HEK293 (cell line): ENCODE measurements around the gene LRRC2.

Source experiments
- CTCF ChIA-PET: fragments of 350-600 bp; formaldehyde crosslinking; extraction: SDS; loops from one replicate; lab custom pipeline; 2021; ENCODE audit warnings: antibody characterized with exemption; lab: Yijun Ruan, JAX
- POLR2A ChIA-PET: fragments of 300-600 bp; formaldehyde crosslinking; extraction: SDS; loops from one replicate; lab custom pipeline; 2020; ENCODE audit warnings: antibody characterized with exemption, inconsistent platforms; lab: Yijun Ruan, JAX
- H3K27ac ChIP-seq: fragments of 200-500 bp; sonication (Bioruptor generic); 2 replicates; pipeline ENCODE4 v1.5.1; 2014; ENCODE audit warnings: low read depth, low read length, control low read depth, inconsistent platforms; ENCODE audit errors: extremely low read depth
- H3K36me3 ChIP-seq, 2 experiments: fragments of 200-500 bp in 1 of 2; sonication (Bioruptor generic) in 1 of 2; 1 replicate in 1 of 2; 2 replicates in 1 of 2; pipeline ENCODE4 v1.5.1; 2014 to 2017; ENCODE audit warnings: inconsistent platforms in 2 of 2, low read length in 2 of 2; ENCODE audit not compliant: control insufficient read depth in 2 of 2, insufficient read depth in 1 of 2
- H3K4me1 ChIP-seq: fragments of 200-500 bp; sonication (Bioruptor generic); 2 replicates; pipeline ENCODE4 v1.5.1; 2014; ENCODE audit warnings: mild to moderate bottlenecking, low read length, inconsistent platforms; ENCODE audit not compliant: control insufficient read depth, insufficient read depth
- H3K4me3 ChIP-seq: 2 replicates; pipeline ENCODE4 v1.5.1; 2011; ENCODE audit warnings: low read depth, mild to moderate bottlenecking, control low read depth, low read length, moderate library complexity
- H3K9me3 ChIP-seq: fragments of 200-500 bp; sonication (Bioruptor generic); 2 replicates; pipeline ENCODE4 v1.5.1; 2014; ENCODE audit warnings: low read depth, low read length, inconsistent platforms; ENCODE audit not compliant: control insufficient read depth, insufficient read depth
- GLIS1 ChIP-seq: fragments of 450-650 bp; formaldehyde crosslinking; IDR thresholded peaks from 2 replicates; pipeline ENCODE4 v1.5.1; 2016; ENCODE audit warnings: missing biosample characterization, missing genetic modification characterization
- IKZF3 ChIP-seq: fragments of 450-650 bp; IDR thresholded peaks from 2 replicates; pipeline ENCODE4 v1.5.0; 2018; ENCODE audit warnings: missing biosample characterization, mild to moderate bottlenecking, missing genetic modification characterization, moderate library complexity
- KLF9 ChIP-seq: fragments of 450-650 bp; formaldehyde crosslinking; IDR thresholded peaks from 2 replicates; pipeline ENCODE4 v1.5.1; 2016; ENCODE audit warnings: missing biosample characterization, missing genetic modification characterization, low read depth
- OSR2 ChIP-seq: fragments of 450-650 bp; formaldehyde crosslinking; IDR thresholded peaks from 2 replicates; pipeline ENCODE4 v1.5.1; 2016; ENCODE audit warnings: missing biosample characterization, missing genetic modification characterization
- SP3 ChIP-seq: fragments of 450-650 bp; formaldehyde crosslinking; IDR thresholded peaks from 2 replicates; pipeline ENCODE4 v1.5.1; 2016; ENCODE audit warnings: missing biosample characterization, missing genetic modification characterization
- YY2 ChIP-seq: fragments of 450-650 bp; formaldehyde crosslinking; IDR thresholded peaks from 2 replicates; pipeline ENCODE4 v1.5.1; 2016; ENCODE audit warnings: missing biosample characterization, missing genetic modification characterization
- ZBTB20 ChIP-seq: fragments of 450-650 bp; formaldehyde crosslinking; IDR thresholded peaks from 2 replicates; pipeline ENCODE4 v1.5.1; 2016; ENCODE audit warnings: missing biosample characterization, missing genetic modification characterization
- ZEB2 ChIP-seq: fragments of 450-650 bp; formaldehyde crosslinking; IDR thresholded peaks from 2 replicates; pipeline ENCODE4 v1.5.1; 2016; ENCODE audit warnings: missing biosample characterization, missing genetic modification characterization
- ZFP69B ChIP-seq: fragments of 450-650 bp; formaldehyde crosslinking; IDR thresholded peaks from 2 replicates; pipeline ENCODE4 v1.5.1; 2016; ENCODE audit warnings: missing biosample characterization, missing genetic modification characterization
- ZNF10 ChIP-seq: fragments of 450-650 bp; formaldehyde crosslinking; IDR thresholded peaks from 2 replicates; pipeline ENCODE4 v1.5.1; 2017; ENCODE audit warnings: missing biosample characterization, missing genetic modification characterization
- ZNF114 ChIP-seq: fragments of 450-650 bp; formaldehyde crosslinking; IDR thresholded peaks from 2 replicates; pipeline ENCODE4 v1.5.0; 2017; ENCODE audit warnings: missing biosample characterization, missing genetic modification characterization
- ZNF133 ChIP-seq: fragments of 450-650 bp; formaldehyde crosslinking; IDR thresholded peaks from 2 replicates; pipeline ENCODE4 v1.5.1; 2016; ENCODE audit warnings: missing biosample characterization, missing genetic modification characterization
- ZNF16 ChIP-seq: fragments of 450-650 bp; formaldehyde crosslinking; IDR thresholded peaks from 2 replicates; pipeline ENCODE4 v1.5.1; 2016; ENCODE audit warnings: low read depth, missing biosample characterization, missing genetic modification characterization
- ZNF404 ChIP-seq: fragments of 450-650 bp; formaldehyde crosslinking; IDR thresholded peaks from 2 replicates; pipeline ENCODE4 v1.5.1; 2017; ENCODE audit warnings: missing biosample characterization, missing genetic modification characterization
- ZNF658 ChIP-seq: fragments of 450-650 bp; formaldehyde crosslinking; IDR thresholded peaks from 2 replicates; pipeline ENCODE4; 2016; ENCODE audit warnings: missing biosample characterization, missing genetic modification characterization
- ZNF768 ChIP-seq: fragments of 450-650 bp; formaldehyde crosslinking; IDR thresholded peaks from 2 replicates; pipeline ENCODE4 v1.5.1; 2018; ENCODE audit warnings: missing biosample characterization, mild to moderate bottlenecking, missing genetic modification characterization
- ZNF785 ChIP-seq: fragments of 450-650 bp; formaldehyde crosslinking; IDR thresholded peaks from 2 replicates; pipeline ENCODE4 v1.5.1; 2016; ENCODE audit warnings: missing biosample characterization, missing genetic modification characterization
- ZNF791 ChIP-seq: fragments of 450-650 bp; formaldehyde crosslinking; IDR thresholded peaks from 2 replicates; pipeline ENCODE4 v1.5.1; 2016; ENCODE audit warnings: missing biosample characterization, missing genetic modification characterization
- ZSCAN30 ChIP-seq: fragments of 450-650 bp; IDR thresholded peaks from 2 replicates; pipeline ENCODE4 v1.5.1; 2018; ENCODE audit warnings: missing biosample characterization, mild to moderate bottlenecking, missing genetic modification characterization, moderate library complexity
- TF ChIP-seq, protein P1 (sequence below): fragments of 450-650 bp; formaldehyde crosslinking; IDR thresholded peaks from 2 replicates; pipeline ENCODE4 v1.5.1; 2016; ENCODE audit warnings: missing biosample characterization, missing genetic modification characterization
- TF ChIP-seq, protein P2 (sequence below): fragments of 450-650 bp; formaldehyde crosslinking; IDR thresholded peaks from 2 replicates; pipeline ENCODE4 v1.5.1; 2016; ENCODE audit warnings: missing biosample characterization, missing genetic modification characterization, borderline replicate concordance
- TF ChIP-seq, protein P3 (sequence below): fragments of 450-650 bp; formaldehyde crosslinking; IDR thresholded peaks from 2 replicates; pipeline ENCODE4 v1.5.0; 2017; ENCODE audit warnings: missing biosample characterization, missing genetic modification characterization, borderline replicate concordance

LRRC2 gene

DNA sequence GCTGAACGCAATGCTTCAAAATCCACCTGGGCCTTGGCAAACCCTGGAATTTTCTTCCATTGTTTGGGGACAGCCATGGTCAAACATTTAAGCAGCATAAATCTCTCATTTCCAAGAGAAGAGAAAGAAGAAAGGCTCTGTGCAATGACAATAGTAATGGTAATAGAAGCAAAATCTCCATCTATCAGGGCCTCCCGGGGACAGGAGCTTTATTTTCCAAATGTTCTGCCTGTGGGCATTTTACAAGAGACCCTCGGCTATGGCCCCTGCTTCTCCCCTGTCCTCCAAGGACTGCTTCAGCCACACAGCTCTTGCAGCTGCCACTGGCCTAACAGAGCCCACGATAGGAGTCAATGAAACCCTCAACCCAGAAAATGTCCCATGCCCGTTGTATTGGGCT is 33.5 kb upstream of the LRRC2 start:
- ChIA-PET POLR2A (no interaction called here), CTCF (interaction anchor here (1.0 kb wide), 1 partner anchor 111 kb away, joined by 9 read pairs; no protein-coding TSS in a partner anchor)
- Histone ChIP-seq H3K9me3 (no peaks in the 10 kb centered on the region), H3K36me3 (no peaks in the 10 kb centered on the region), H3K4me3 (no peak overlapping the region), H3K4me1 (no peaks in the 10 kb centered on the region), H3K27ac (no peak overlapping the region)
- no peak for TF ChIP-seq ZNF768
- TF ChIP-seq ZNF658 (tag by site-specific recombination): no peak

DNA sequence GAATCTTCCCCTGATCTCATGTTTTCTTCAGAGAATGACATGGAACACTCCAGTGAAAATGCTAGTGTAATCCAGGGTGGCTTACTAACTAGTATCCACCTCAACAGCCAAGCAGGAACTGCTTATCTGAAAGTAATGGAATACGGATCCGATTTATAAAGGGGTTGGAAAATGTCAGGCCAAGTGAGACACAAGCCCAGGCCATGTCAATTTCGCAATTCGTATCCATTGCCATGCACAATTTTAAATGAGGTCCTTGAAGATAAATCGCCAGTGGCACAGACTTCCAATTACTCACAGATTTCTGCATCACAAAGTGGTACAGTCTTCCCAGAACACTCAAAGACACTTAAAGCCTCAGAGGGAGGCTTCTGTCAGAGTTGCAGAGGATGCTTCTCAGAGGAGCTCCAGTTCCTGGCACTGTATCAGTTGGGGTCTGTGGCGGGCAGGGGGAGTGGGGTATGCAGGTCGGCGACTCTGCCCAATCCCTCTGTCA is 29.8 kb upstream of the LRRC2 start:
- Histone ChIP-seq H3K4me3 (no peak overlapping the region), H3K27ac (no peak overlapping the region), H3K9me3 (no peaks in the 10 kb centered on the region), H3K4me1 (no peaks in the 10 kb centered on the region), H3K36me3 (no peaks in the 10 kb centered on the region)
- POLR2A ChIA-PET: no interaction called here
- TF ChIP-seq, protein P1, sequence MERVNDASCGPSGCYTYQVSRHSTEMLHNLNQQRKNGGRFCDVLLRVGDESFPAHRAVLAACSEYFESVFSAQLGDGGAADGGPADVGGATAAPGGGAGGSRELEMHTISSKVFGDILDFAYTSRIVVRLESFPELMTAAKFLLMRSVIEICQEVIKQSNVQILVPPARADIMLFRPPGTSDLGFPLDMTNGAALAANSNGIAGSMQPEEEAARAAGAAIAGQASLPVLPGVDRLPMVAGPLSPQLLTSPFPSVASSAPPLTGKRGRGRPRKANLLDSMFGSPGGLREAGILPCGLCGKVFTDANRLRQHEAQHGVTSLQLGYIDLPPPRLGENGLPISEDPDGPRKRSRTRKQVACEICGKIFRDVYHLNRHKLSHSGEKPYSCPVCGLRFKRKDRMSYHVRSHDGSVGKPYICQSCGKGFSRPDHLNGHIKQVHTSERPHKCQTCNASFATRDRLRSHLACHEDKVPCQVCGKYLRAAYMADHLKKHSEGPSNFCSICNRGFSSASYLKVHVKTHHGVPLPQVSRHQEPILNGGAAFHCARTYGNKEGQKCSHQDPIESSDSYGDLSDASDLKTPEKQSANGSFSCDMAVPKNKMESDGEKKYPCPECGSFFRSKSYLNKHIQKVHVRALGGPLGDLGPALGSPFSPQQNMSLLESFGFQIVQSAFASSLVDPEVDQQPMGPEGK (tag by site-specific recombination): no peak
- no peak for TF ChIP-seq SP3
- no peak for TF ChIP-seq ZNF791 (tag by site-specific recombination)
- no peak for TF ChIP-seq ZSCAN30 (tag by site-specific recombination)
- no peak for TF ChIP-seq OSR2 (tag by site-specific recombination)
- TF ChIP-seq ZNF16 (tag by site-specific recombination): no peak
- TF ChIP-seq ZBTB20: no peak
- TF ChIP-seq YY2: no peak
- TF ChIP-seq, protein P2, sequence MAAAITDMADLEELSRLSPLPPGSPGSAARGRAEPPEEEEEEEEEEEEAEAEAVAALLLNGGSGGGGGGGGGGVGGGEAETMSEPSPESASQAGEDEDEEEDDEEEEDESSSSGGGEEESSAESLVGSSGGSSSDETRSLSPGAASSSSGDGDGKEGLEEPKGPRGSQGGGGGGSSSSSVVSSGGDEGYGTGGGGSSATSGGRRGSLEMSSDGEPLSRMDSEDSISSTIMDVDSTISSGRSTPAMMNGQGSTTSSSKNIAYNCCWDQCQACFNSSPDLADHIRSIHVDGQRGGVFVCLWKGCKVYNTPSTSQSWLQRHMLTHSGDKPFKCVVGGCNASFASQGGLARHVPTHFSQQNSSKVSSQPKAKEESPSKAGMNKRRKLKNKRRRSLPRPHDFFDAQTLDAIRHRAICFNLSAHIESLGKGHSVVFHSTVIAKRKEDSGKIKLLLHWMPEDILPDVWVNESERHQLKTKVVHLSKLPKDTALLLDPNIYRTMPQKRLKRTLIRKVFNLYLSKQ (tag by site-specific recombination): no peak
- no peak for TF ChIP-seq ZNF133 (tag by site-specific recombination)
- no peak for TF ChIP-seq ZNF114 (tag by site-specific recombination)
- TF ChIP-seq KLF9 (tag by site-specific recombination): no peak
- no peak for TF ChIP-seq IKZF3
- TF ChIP-seq GLIS1 (tag by site-specific recombination): no peak
- no peak for TF ChIP-seq ZNF404 (tag by site-specific recombination)
- no peak for TF ChIP-seq ZNF10 (tag by site-specific recombination)
- no peak for TF ChIP-seq ZNF785 (tag by site-specific recombination)
- TF ChIP-seq, protein P3, sequence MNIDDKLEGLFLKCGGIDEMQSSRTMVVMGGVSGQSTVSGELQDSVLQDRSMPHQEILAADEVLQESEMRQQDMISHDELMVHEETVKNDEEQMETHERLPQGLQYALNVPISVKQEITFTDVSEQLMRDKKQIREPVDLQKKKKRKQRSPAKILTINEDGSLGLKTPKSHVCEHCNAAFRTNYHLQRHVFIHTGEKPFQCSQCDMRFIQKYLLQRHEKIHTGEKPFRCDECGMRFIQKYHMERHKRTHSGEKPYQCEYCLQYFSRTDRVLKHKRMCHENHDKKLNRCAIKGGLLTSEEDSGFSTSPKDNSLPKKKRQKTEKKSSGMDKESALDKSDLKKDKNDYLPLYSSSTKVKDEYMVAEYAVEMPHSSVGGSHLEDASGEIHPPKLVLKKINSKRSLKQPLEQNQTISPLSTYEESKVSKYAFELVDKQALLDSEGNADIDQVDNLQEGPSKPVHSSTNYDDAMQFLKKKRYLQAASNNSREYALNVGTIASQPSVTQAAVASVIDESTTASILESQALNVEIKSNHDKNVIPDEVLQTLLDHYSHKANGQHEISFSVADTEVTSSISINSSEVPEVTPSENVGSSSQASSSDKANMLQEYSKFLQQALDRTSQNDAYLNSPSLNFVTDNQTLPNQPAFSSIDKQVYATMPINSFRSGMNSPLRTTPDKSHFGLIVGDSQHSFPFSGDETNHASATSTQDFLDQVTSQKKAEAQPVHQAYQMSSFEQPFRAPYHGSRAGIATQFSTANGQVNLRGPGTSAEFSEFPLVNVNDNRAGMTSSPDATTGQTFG (tag by site-specific recombination): no peak
- no peak for TF ChIP-seq ZFP69B (tag by site-specific recombination)
- no peak for TF ChIP-seq ZEB2
- CTCF ChIA-PET: interaction anchor here (0.5 kb wide), 1 partner anchor 1205 kb away, joined by 7 read pairs; no protein-coding TSS in a partner anchor
